Mesendoderm (in vitro differentiated cells): Measurements from ENCODE around the gene LILRB2. TPM values are rescaled to one million over a fixed set of nuclear protein-coding genes. Genes with fewer than 3 reads are reported as not detected.
"Not testable (repeated sequence)": the region's sequence is repeated elsewhere in the genome, so short reads cannot be mapped to it uniquely, and the experiment has no call there.

ENCODE experiments used
- DNase-seq: peaks from one replicate; pipeline ENCODE4 v3.0.0; 2013
- H2AK5ac ChIP-seq: 2 replicates; pipeline ENCODE4 v1.6.1; 2013; ENCODE audit warnings: low read length, inconsistent platforms
- H2BK120ac ChIP-seq: 2 replicates; pipeline ENCODE4 v1.6.1; 2013; ENCODE audit warnings: low read depth, mild to moderate bottlenecking, low read length, moderate library complexity, mixed read lengths
- H2BK15ac ChIP-seq: replicated peaks from 2 replicates; pipeline ENCODE4 v1.6.1; 2013; ENCODE audit warnings: low read depth, mild to moderate bottlenecking, moderate library complexity
- H2BK5ac ChIP-seq: 2 replicates; pipeline ENCODE4 v1.6.1; 2013; ENCODE audit warnings: low read length, inconsistent platforms
- H3K18ac ChIP-seq: 2 replicates; pipeline ENCODE4 v1.6.1; 2013; ENCODE audit warnings: mild to moderate bottlenecking, low read length, mixed read lengths
- H3K23ac ChIP-seq: one replicate; pipeline ENCODE4 v1.6.1; 2013; ENCODE audit warnings: low read length
- H3K27ac ChIP-seq: 2 replicates; pipeline ENCODE4 v1.5.1; 2013; ENCODE audit warnings: low read depth, mild to moderate bottlenecking, inconsistent platforms, low read length, moderate library complexity
- H3K27me3 ChIP-seq: 2 replicates; pipeline ENCODE4 v1.6.1; 2013; ENCODE audit warnings: low read length, control low read depth, mild to moderate bottlenecking, inconsistent platforms; ENCODE audit not compliant: insufficient read depth, poor library complexity
- H3K36me3 ChIP-seq: 2 replicates; pipeline ENCODE4 v1.6.1; 2013; ENCODE audit warnings: low read length, inconsistent platforms; ENCODE audit not compliant: control insufficient read depth, insufficient read depth
- H3K4ac ChIP-seq: one replicate; pipeline ENCODE4 v1.6.1; 2013; ENCODE audit warnings: low read depth, mild to moderate bottlenecking, low read length, moderate library complexity
- H3K4me1 ChIP-seq: 2 replicates; pipeline ENCODE4 v1.6.1; 2013; ENCODE audit warnings: low read depth, low read length, inconsistent platforms; ENCODE audit not compliant: control insufficient read depth
- H3K4me2 ChIP-seq: 2 replicates; pipeline ENCODE4 v1.6.1; 2013; ENCODE audit warnings: low read length
- H3K4me3 ChIP-seq: 2 replicates; pipeline ENCODE4 v1.5.1; 2013; ENCODE audit warnings: mild to moderate bottlenecking, low read length
- H3K56ac ChIP-seq: one replicate; pipeline ENCODE4 v1.6.1; 2013; ENCODE audit warnings: low read length
- H3K79me1 ChIP-seq: 2 replicates; pipeline ENCODE4 v1.6.1; 2013; ENCODE audit warnings: low read length, inconsistent platforms
- H3K79me2 ChIP-seq: 2 replicates; pipeline ENCODE4 v1.6.1; 2013; ENCODE audit warnings: mild to moderate bottlenecking, low read length; ENCODE audit not compliant: control insufficient read depth, insufficient read depth
- H3K9ac ChIP-seq: 2 replicates; pipeline ENCODE4 v1.6.1; 2013; ENCODE audit warnings: low read length, inconsistent platforms
- H4K5ac ChIP-seq: one replicate; pipeline ENCODE4 v1.6.1; 2013; ENCODE audit warnings: low read length
- H4K8ac ChIP-seq: one replicate; pipeline ENCODE4 v1.6.1; 2013; ENCODE audit warnings: low read depth, mild to moderate bottlenecking, control low read depth, low read length, moderate library complexity
- WGBS: extraction: QIAGEN DNeasy Blood & Tissue Kit; methylation state at CpG from one replicate; pipeline ENCODE4 v1.1.7; 2013; ENCODE audit warnings: low lambda C conversion rate, missing lambda C conversion rate; ENCODE audit not compliant: insufficient coverage; ENCODE audit errors: extremely low coverage; 5-methylcytosine and 5-hydroxymethylcytosine counted together
- small RNA-seq: library from polyadenylated mRNA; stranded (forward); fragments of <200 nt; extraction: miRNeasy Mini kit (QIAGEN cat#:217004); gene quantifications from one replicate; pipeline ENCODE3, GENCODE V24; 2013; ENCODE audit not compliant: insufficient read depth

LILRB2 gene

GRCh38 chr19:54230031-54230430 is 50.9 kb downstream of the LILRB2 start:
- no peaks in the 10 kb centered on the region for H3K79me2 ChIP-seq
- no peak overlapping the region for H3K4me2 ChIP-seq
- H3K79me1 ChIP-seq, result no peaks in the 10 kb centered on the region
- no peak overlapping the region for H3K27ac ChIP-seq
- no CpG with 5 or more reads among the region's 7 CpGs for WGBS
- H3K4me1 ChIP-seq, result no peaks in the 10 kb centered on the region
- no peak overlapping the region for H4K5ac ChIP-seq
- H3K18ac ChIP-seq, result no peak overlapping the region
- H3K23ac ChIP-seq, result no peak overlapping the region
- H3K27me3 ChIP-seq, result no peaks in the 10 kb centered on the region
- no peak overlapping the region for H3K4me3 ChIP-seq
- no peak overlapping the region for H3K56ac ChIP-seq
- H3K4ac ChIP-seq, result no peak overlapping the region
- no peak overlapping the region for H3K9ac ChIP-seq
- H4K8ac ChIP-seq, result no peak overlapping the region
- no peak overlapping the region for H2AK5ac ChIP-seq
- no peak overlapping the region for H2BK5ac ChIP-seq
- H2BK120ac ChIP-seq, result no peak overlapping the region
- H2BK15ac ChIP-seq, result no peak overlapping the region
- no peak for DNase-seq
- H3K36me3 ChIP-seq, result no peaks in the 10 kb centered on the region

GRCh38 chr19:54229146-54229545 is 51.8 kb downstream of the LILRB2 start:
- no peak overlapping the region for H3K27ac ChIP-seq
- H3K23ac ChIP-seq, result no peak overlapping the region
- H2BK120ac ChIP-seq, result no peak overlapping the region
- H3K4me1 ChIP-seq, result no peaks in the 10 kb centered on the region
- no CpG with 5 or more reads among the region's 8 CpGs for WGBS
- no peak overlapping the region for H3K4ac ChIP-seq
- no peaks in the 10 kb centered on the region for H3K27me3 ChIP-seq
- no peak overlapping the region for H3K9ac ChIP-seq
- no peak overlapping the region for H4K5ac ChIP-seq
- no peak overlapping the region for H3K4me2 ChIP-seq
- no peak overlapping the region for H2BK5ac ChIP-seq
- H4K8ac ChIP-seq, result no peak overlapping the region
- H3K36me3 ChIP-seq, result no peaks in the 10 kb centered on the region
- H3K79me1 ChIP-seq, result no peaks in the 10 kb centered on the region
- no peaks in the 10 kb centered on the region for H3K79me2 ChIP-seq
- no peak overlapping the region for H2AK5ac ChIP-seq
- H3K4me3 ChIP-seq, result no peak overlapping the region
- no peak overlapping the region for H3K18ac ChIP-seq
- no peak overlapping the region for H3K56ac ChIP-seq
- no peak overlapping the region for H2BK15ac ChIP-seq
- no peak for DNase-seq

DNA sequence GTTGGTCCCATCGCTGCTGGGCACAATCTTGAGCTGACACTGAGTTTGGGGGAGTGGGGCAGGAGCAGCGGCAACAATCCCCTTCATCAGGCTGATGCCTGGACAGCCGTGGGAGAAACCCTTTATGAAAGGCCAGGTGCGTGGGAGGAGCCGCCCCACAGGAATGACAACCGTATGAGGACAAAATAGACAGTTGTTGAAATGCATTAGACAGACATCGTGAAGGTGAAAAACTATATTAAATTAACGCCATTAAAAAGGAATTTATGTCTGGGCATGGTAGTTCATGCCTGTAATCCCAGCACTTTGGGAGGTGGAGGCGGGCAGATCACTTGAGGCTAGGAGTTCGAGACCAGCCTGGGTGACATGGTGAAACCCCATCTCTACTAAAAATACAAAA is 56.3 kb downstream of the LILRB2 start:
- H3K4ac ChIP-seq, result not testable (repeated sequence)
- no CpG with 5 or more reads among the region's 10 CpGs for WGBS

GRCh38 chr19:54223937-54224281 is 57.0 kb downstream of the LILRB2 start:
- not testable (repeated sequence) for H2BK120ac ChIP-seq, H3K23ac ChIP-seq, H2BK5ac ChIP-seq, H3K36me3 ChIP-seq, H3K4me2 ChIP-seq, H3K4me3 ChIP-seq, H3K18ac ChIP-seq, H3K9ac ChIP-seq, H3K79me2 ChIP-seq, H3K4ac ChIP-seq, H4K5ac ChIP-seq, H3K56ac ChIP-seq, H3K79me1 ChIP-seq, H2AK5ac ChIP-seq, H3K27ac ChIP-seq, H4K8ac ChIP-seq, H3K4me1 ChIP-seq, H2BK15ac ChIP-seq, H3K27me3 ChIP-seq, DNase-seq
- WGBS, result no CpG with 5 or more reads among the region's 5 CpGs

More for the DNA sequence above, 56.3 kb downstream of the LILRB2 start:
- H4K8ac ChIP-seq, H3K18ac ChIP-seq, H3K4me1 ChIP-seq, H2BK120ac ChIP-seq, H3K79me1 ChIP-seq, H3K79me2 ChIP-seq, H2BK15ac ChIP-seq, H3K23ac ChIP-seq, H3K4me3 ChIP-seq, H2BK5ac ChIP-seq, H3K56ac ChIP-seq, H4K5ac ChIP-seq, H3K36me3 ChIP-seq, H3K4me2 ChIP-seq, H3K27me3 ChIP-seq, H3K9ac ChIP-seq, H2AK5ac ChIP-seq, DNase-seq, H3K27ac ChIP-seq: not testable (repeated sequence)

Small RNAs within 50 kb of the gene (small RNA-seq; reads per million reads assigned to genes)
- gene AC245884.12, result not detected
- gene MIR4752, result not detected
- not detected for gene RNU6-1307P
